ENCODE data around the gene MED15. TPM values are rescaled to one million over a fixed set of nuclear protein-coding genes. Genes with fewer than 3 reads are reported as not detected.

MED15 gene
- total and polyA plus RNA-seq, 2 experiments from 2014 or later, result 29.2 to 43.5 TPM

GRCh38 chr22:20459152-20459542 lies 48.3 kb upstream of the MED15 start:
- DNase-seq (ENCODE audit: low spot score) (peak; percentile 34), ATAC-seq (peak; percentile 39)
- peaks cover 3% of the 10 kb centered on the region; the same call in 1 of the 2 replicates for H3K4me1 ChIP-seq (ENCODE audit: insufficient read depth)
- H2AFZ ChIP-seq, result no peak overlapping the region
- Mint-ChIP-seq H3K4me1 (peaks cover 29% of the 10 kb centered on the region), H3K36me3 (ENCODE audit: low read depth) (peaks cover 3% of the 10 kb centered on the region; the same call in 1 of the 3 replicates), H3K27me3 (ENCODE audit: insufficient read depth, low read depth, poor library complexity) (peaks cover 18% of the 10 kb centered on the region), H3K27ac (no peak overlapping the region), H3K4me3 (no peak overlapping the region), H3K9me3 (no peaks in the 10 kb centered on the region)
- no peaks in the 10 kb centered on the region for H3K36me3 ChIP-seq (ENCODE audit: insufficient read depth)
- H4K20me1 ChIP-seq (replicated peaks; ENCODE audit: insufficient read depth), result no peaks in the 10 kb centered on the region
- TF ChIP-seq ZNF462 (CRISPR knock-in tag; IDR thresholded peaks at IDR 0.05) (no peak), REST (IDR thresholded peaks at IDR 0.05; ENCODE audit: unreplicated experiment) (no peak), CTCF (conservative IDR thresholded peaks at IDR 0.05; ENCODE audit: low read depth in 2 of 2) (no peak), STAT1 (IDR thresholded peaks at IDR 0.05; ENCODE audit: unreplicated experiment) (no peak), EZH2phosphoT487 (IDR thresholded peaks at IDR 0.05; ENCODE audit: unreplicated experiment) (no peak)
- no peaks in the 10 kb centered on the region for H3K79me2 ChIP-seq (replicated peaks; ENCODE audit: insufficient read depth)
- no peak overlapping the region for H3K4me3 ChIP-seq
- no peaks in the 10 kb centered on the region for H3F3A ChIP-seq (replicated peaks; ENCODE audit: low read depth)
- H3K4me2 ChIP-seq, result no peak overlapping the region
- peaks cover 4% of the 10 kb centered on the region; the same call in 1 of the 2 replicates for H3K27me3 ChIP-seq (ENCODE audit: insufficient read depth)
- no peak overlapping the region for H3K27ac ChIP-seq (ENCODE audit: low read depth)
- no peaks in the 10 kb centered on the region for H3K9me2 ChIP-seq (ENCODE audit: insufficient read depth)
